Activated naive CD8-positive, alpha-beta T cell treated with anti-CD3 and anti-CD28 coated beads, Interleukin-2, amount 10 ng/mL, durations not matched to agents 7 days and 5 days (primary cell): ENCODE measurements around the gene RASSF3. TPM values are rescaled to one million over a fixed set of nuclear protein-coding genes. Genes with fewer than 3 reads are reported as not detected.

Experiments used
- ATAC-seq: fragments of 150-1000 bp; cut with Tn5 transposase; one replicate; pipeline ENCODE4 v1.10.0; 2021; ENCODE audit warnings: low read depth, moderate library complexity
- POLR2A ChIA-PET: fragments of 350-600 bp; sonication (Branson Sonifier 250); formaldehyde crosslinking; loops from one replicate; lab custom pipeline; 2021; ENCODE audit warnings: antibody characterized with exemption; lab: Charles Lee
- DNase-seq: peaks from one replicate; pipeline ENCODE4 v3.0.0; 2021
- H3K27ac Mint-ChIP-seq: one replicate; pipeline ENCODE4 v1.8.0; 2022; ENCODE audit warnings: mild to moderate bottlenecking, mixed read lengths
- H3K27me3 Mint-ChIP-seq: one replicate; pipeline ENCODE4 v1.8.0; 2022; ENCODE audit warnings: mild to moderate bottlenecking, moderate library complexity, mixed read lengths
- H3K36me3 Mint-ChIP-seq: one replicate; pipeline ENCODE4 v1.8.0; 2021; ENCODE audit warnings: mild to moderate bottlenecking, mixed read lengths
- H3K4me1 Mint-ChIP-seq: one replicate; pipeline ENCODE4 v1.8.0; 2021; ENCODE audit warnings: mixed read lengths
- H3K4me3 Mint-ChIP-seq: one replicate; pipeline ENCODE4 v1.8.0; 2022; ENCODE audit warnings: mild to moderate bottlenecking, moderate library complexity, mixed read lengths
- H3K9me3 Mint-ChIP-seq: one replicate; pipeline ENCODE4 v1.8.0; 2021; ENCODE audit warnings: mixed read lengths
- total RNA-seq, 2 experiments: library from RNA; stranded (reverse); gene quantifications; one replicate each; pipeline ENCODE4 v1.2.3, GENCODE V29; 2021

RASSF3 gene
- total RNA-seq, 2 experiments from 2014 or later = 69.5 to 74.1 TPM

DNA sequence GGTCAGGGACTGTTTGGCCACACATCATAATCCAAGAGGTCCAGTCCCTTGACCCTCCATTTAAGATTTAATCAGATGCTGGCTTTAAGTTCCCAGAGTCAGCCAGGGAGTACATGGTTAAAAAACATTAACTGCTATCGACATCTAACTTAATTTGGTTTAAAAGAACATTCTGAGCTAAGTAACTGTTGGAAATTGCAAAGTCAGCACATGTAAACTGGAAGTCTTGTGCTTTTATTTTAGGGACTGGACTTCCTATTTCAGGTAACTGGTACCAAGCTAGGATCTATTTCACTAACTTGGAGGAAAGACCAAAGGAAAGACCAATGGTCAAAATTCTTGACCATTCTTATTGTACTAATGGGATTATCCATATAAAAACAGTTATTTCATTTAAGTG is 108.4 kb downstream of the RASSF3 start:
- ATAC-seq (no peak), DNase-seq (no peak)
- Mint-ChIP-seq H3K9me3 (no peaks in the 10 kb centered on the region), H3K27ac (no peak overlapping the region), H3K4me3 (no peak overlapping the region), H3K27me3 (no peaks in the 10 kb centered on the region), H3K36me3 (peaks cover 43% of the 10 kb centered on the region), H3K4me1 (peaks cover 19% of the 10 kb centered on the region)
- POLR2A ChIA-PET = no interaction called here

DNA sequence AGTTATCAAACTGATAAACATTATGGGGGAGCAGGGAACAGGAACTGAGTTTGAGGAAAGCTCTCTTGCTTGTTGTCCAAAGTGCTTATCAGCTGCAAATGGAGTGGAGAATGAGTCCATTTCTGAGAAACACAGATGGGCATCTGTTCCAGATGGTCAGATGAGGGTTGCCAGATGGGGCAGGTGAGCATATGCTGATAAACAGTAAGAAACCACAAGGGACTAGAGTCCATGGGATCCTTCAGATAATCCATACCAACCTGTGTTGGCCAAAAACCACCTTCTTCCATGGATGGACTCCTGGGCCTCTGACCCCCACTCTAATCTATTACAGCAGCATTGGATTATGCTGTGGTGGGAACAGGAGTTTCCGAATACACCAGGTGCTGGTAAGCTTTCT is 110.6 kb downstream of the RASSF3 start:
- POLR2A ChIA-PET = no interaction called here
- Mint-ChIP-seq H3K9me3 (no peaks in the 10 kb centered on the region), H3K27me3 (no peaks in the 10 kb centered on the region), H3K27ac (no peak overlapping the region), H3K36me3 (peaks cover 24% of the 10 kb centered on the region), H3K4me1 (peaks cover 10% of the 10 kb centered on the region), H3K4me3 (no peak overlapping the region)
- ATAC-seq = no peak
- no peak for DNase-seq

DNA sequence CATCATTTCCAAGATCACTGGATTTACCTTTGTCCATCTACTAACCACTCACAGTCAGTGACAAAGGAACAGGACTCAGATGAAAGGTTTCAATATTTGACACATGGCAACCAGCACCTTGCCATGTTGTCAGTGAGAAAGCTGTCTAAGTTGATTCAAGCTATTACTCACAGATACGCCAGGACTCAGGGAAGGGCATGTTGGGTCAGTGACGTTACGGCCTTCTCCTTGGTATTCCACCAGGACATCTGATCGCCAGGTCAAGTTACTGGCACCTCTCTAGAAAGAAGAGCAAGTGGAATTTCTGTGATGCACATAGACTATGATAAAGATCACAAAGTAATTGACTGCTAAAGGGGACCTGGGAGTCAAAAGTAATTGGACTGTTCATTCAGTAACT is 112.5 kb downstream of the RASSF3 start:
- H3K4me1 Mint-ChIP-seq = peaks cover 7% of the 10 kb centered on the region
- peaks cover 14% of the 10 kb centered on the region for H3K36me3 Mint-ChIP-seq
- no peak overlapping the region for H3K4me3 Mint-ChIP-seq
- POLR2A ChIA-PET = no interaction called here
- DNase-seq (no peak), ATAC-seq (no peak)
- no peaks in the 10 kb centered on the region for H3K27me3 Mint-ChIP-seq
- H3K27ac Mint-ChIP-seq = no peak overlapping the region
- H3K9me3 Mint-ChIP-seq = no peaks in the 10 kb centered on the region

DNA sequence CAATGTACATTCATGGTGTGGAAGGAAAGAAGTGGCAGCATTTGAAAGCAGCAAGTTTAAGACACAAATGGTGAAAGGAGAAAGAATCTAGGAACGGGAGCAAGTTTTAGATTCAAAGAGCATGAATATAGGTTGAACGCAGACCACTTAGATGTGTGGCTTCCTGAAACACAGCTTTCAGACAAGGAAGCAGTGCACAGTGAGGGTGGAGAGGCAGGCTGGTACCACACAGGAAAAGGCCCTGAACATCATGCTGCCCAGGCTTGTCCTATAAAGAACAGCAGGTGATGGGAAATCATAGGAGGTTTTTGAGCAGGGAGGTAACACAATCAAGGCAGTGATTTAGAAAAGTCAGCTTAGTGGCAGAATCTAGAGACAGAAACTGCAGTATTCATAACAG is 113.3 kb downstream of the RASSF3 start:
- peak; percentile 86 for ATAC-seq
- Mint-ChIP-seq H3K27ac (peak overlapping the region; percentile 82), H3K36me3 (peaks cover 14% of the 10 kb centered on the region), H3K27me3 (no peaks in the 10 kb centered on the region), H3K4me1 (peaks cover 7% of the 10 kb centered on the region), H3K9me3 (no peaks in the 10 kb centered on the region), H3K4me3 (peak overlapping the region; percentile 26)
- no peak for DNase-seq
- POLR2A ChIA-PET = no interaction called here

DNA sequence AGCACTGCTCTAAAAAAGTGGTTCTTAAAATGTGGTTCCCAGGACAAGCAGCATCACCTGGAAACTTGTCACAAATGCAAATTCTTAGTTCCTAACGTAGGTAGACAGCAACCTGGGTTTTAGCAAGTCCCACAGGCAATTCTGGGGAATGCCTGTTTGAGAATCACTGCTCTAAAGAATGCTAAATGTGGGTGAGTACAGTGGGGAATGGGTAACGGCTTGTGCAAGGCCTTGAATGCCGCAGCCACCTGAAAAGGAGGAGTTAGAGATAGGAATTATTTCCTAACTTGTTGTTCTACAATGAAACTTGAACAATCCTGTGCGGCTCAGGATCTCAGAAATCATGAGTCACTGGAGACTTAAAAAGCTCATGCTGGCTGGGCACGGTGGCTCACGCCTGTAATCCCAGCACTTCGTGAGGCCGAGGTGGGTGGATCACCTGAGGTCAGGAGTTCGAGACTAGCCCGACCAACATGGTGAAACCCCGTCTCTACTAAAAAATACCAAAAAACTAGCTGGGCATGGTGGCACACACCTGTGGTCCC is 114.0 kb downstream of the RASSF3 start:
- Mint-ChIP-seq H3K36me3 (peaks cover 13% of the 10 kb centered on the region), H3K4me1 (peaks cover 7% of the 10 kb centered on the region), H3K9me3 (no peaks in the 10 kb centered on the region), H3K27me3 (no peaks in the 10 kb centered on the region), H3K27ac (no peak overlapping the region), H3K4me3 (no peak overlapping the region)
- ATAC-seq (no peak), DNase-seq (no peak)
- POLR2A ChIA-PET = no interaction called here

DNA sequence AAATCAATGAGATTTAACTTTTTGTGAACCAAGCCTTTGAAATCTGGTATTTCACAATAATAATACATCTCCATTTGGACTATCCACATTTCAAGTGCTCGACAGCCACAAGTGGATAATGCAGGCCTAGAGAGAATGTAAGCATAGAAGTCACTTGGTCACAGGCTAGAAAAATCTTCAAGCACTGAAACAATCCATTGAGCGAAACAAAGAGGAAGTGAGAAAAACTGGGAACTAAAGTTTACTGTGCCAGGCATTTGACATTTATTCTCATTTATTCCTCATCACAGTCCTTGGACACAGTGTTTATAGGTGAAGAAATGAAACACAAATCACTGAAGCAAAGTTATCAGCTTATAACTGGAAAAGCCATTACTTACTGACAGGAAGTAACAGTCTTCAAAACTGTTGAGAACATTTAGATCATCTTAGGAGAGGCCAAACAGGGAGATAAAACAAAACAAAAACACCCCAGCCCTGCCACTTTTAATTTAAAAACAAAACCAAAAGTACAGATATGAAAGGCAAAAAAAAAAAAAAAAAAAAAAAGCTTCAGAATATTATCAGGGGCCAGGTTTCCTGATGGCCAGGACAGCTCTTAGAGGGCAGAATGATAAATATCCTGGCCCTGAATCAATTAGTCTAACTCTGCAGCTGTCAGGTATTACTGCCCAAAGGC is 119.8 kb downstream of the RASSF3 start:
- Mint-ChIP-seq H3K27me3 (no peaks in the 10 kb centered on the region), H3K9me3 (no peaks in the 10 kb centered on the region), H3K27ac (peak overlapping the region; percentile 83), H3K4me3 (peak overlapping the region; percentile 65), H3K4me1 (peaks cover 8% of the 10 kb centered on the region), H3K36me3 (peaks cover 20% of the 10 kb centered on the region)
- no peak for DNase-seq
- ATAC-seq = peak; percentile 76
- POLR2A ChIA-PET = interaction anchor here (0.6 kb wide), 4 partner anchors 22 to 41 kb away, joined by 3 to 5 read pairs (median 3); no protein-coding TSS in a partner anchor

DNA sequence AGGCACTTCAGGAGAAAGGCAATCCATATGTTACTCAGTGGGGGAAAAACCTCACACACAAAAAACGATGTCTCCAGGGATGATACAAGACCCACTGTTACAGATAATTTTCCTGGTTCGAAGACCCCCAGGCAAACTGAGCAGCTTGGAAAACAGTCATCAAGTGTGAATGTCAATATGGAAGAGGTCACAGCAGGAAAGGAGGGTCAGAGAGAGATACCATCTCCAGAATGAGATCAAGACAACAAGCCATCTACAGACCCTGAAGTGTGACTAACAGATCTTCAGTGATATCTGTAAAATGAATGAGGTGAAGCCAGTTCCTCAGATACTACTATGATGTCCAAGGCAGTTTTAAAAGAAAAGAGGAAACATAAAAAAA is 120.3 kb downstream of the RASSF3 start:
- no peaks in the 10 kb centered on the region for H3K9me3 Mint-ChIP-seq
- no peak for ATAC-seq
- POLR2A ChIA-PET = interaction anchor here (0.6 kb wide), 3 partner anchors 21 to 41 kb away, joined by 3 to 5 read pairs (median 3); no protein-coding TSS in a partner anchor
- DNase-seq = no peak
- peaks cover 8% of the 10 kb centered on the region for H3K4me1 Mint-ChIP-seq
- H3K27me3 Mint-ChIP-seq = no peaks in the 10 kb centered on the region
- H3K4me3 Mint-ChIP-seq = peak overlapping the region; percentile 65
- peaks cover 20% of the 10 kb centered on the region for H3K36me3 Mint-ChIP-seq
- peak overlapping the region; percentile 83 for H3K27ac Mint-ChIP-seq

DNA sequence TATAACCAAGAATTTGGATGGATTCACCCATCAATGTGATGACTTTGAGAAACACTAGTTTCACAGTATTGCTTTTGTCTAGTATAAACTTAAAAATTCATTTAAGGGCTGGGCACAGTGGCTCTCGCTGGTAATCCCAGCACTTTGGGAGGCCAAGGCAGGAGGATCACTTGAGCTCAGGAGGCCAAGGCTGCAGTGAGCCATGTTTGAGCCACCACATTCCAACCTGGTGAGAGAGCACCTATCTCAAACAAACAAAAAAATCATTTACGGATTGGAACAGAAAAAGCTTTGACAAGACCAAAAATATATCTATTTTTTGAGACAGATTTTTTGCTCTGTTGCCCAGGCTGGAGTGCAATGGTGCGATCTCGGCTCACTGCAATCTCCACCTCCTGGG is 121.4 kb downstream of the RASSF3 start:
- Mint-ChIP-seq H3K4me3 (no peak overlapping the region), H3K27ac (no peak overlapping the region), H3K4me1 (peaks cover 12% of the 10 kb centered on the region), H3K27me3 (no peaks in the 10 kb centered on the region), H3K36me3 (peaks cover 24% of the 10 kb centered on the region), H3K9me3 (no peaks in the 10 kb centered on the region)
- ATAC-seq (no peak), DNase-seq (no peak)
- POLR2A ChIA-PET = interaction anchor here (1.1 kb wide), 1 partner anchor 1438 kb away, joined by 3 read pairs; no protein-coding TSS in a partner anchor

DNA sequence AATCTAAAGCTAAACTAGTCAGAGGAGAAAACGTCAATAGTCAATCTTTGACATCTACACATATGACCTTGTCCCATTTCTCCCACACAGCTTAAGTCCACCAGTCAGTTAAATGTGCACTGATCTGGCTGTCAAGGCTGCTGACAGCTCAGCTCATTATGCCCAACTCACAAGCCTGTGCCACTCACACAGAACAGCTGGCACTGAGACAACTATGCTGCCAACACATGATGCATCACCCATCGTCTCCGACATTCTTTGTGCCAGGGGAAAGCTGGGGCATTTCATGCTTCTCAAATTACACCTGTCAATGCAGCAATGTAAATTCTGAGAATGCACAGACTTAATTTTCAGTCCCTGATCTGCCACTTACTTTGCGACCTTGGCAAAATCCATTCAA is 123.6 kb downstream of the RASSF3 start:
- DNase-seq (no peak), ATAC-seq (no peak)
- H3K27ac Mint-ChIP-seq = no peak overlapping the region
- H3K4me1 Mint-ChIP-seq = peaks cover 23% of the 10 kb centered on the region
- H3K27me3 Mint-ChIP-seq = no peaks in the 10 kb centered on the region
- H3K9me3 Mint-ChIP-seq = no peaks in the 10 kb centered on the region
- POLR2A ChIA-PET = no interaction called here
- H3K4me3 Mint-ChIP-seq = no peak overlapping the region
- H3K36me3 Mint-ChIP-seq = peaks cover 38% of the 10 kb centered on the region

DNA sequence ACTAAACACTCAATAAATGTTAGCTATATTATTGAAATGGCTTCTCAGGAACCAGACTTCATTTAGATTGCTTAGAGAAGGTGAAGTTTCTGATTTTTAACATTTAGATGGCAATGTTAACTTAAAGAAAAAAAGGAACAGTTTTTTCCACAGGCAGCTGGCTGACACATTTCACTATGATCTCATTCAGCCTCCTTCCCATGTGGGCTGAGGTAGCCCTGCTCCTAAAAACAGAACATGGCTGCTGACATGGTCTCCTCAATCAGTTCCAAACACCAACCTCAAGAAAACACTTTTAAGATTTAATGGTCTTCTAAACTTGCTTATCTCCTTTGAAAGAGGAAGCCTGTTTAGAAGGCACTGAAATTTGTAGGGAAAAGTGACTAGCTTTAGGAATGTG is 125.1 kb downstream of the RASSF3 start:
- Mint-ChIP-seq H3K4me3 (no peak overlapping the region), H3K4me1 (peaks cover 20% of the 10 kb centered on the region), H3K9me3 (no peaks in the 10 kb centered on the region), H3K36me3 (peaks cover 45% of the 10 kb centered on the region), H3K27me3 (no peaks in the 10 kb centered on the region), H3K27ac (no peak overlapping the region)
- ATAC-seq (no peak), DNase-seq (no peak)
- POLR2A ChIA-PET = no interaction called here

DNA sequence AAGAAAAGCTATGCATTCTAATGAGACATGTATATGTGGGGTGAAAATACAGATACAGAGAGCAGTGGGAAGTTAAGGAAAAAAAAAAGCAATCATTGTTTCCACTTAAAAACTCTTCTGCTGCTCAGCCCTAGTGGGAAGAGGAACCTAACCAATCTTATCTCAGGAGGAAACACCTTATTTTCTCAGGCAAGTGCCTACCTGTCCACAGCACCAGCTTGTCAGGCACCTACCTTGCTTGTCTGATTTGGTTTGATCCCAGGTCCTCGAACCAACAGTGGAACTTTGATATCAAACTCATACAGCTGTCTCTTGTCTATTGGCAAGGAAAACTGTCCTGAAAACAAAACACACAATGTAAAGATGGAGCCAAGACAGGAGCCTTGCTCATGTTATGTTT is 126.5 kb downstream of the RASSF3 start:
- DNase-seq (no peak), ATAC-seq (no peak)
- peaks cover 17% of the 10 kb centered on the region for H3K4me1 Mint-ChIP-seq
- no peaks in the 10 kb centered on the region for H3K27me3 Mint-ChIP-seq
- POLR2A ChIA-PET = interaction anchor here (0.6 kb wide), 1 partner anchor 154 kb away, joined by 3 read pairs; no protein-coding TSS in a partner anchor
- no peak overlapping the region for H3K4me3 Mint-ChIP-seq
- peaks cover 44% of the 10 kb centered on the region for H3K36me3 Mint-ChIP-seq
- H3K9me3 Mint-ChIP-seq = no peaks in the 10 kb centered on the region
- H3K27ac Mint-ChIP-seq = peak overlapping the region; percentile 21

DNA sequence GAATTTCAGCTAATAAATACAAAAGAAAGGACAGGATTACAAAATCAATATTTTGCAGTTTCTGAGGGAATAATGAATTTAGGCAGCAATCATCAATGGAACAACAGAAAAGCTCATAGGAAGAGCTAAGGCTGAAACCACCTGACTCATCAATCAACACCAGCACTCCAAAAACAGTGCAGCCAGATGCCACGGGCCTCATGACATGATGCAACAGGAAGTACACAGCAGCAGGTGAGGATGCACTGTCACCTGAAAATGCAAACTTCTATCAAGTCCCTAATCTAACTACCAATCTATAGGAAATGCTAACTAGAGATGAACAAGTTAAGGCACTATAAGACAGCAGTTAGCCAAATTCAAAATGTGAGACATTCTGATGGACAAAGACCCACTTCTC is 127.2 kb downstream of the RASSF3 start:
- Mint-ChIP-seq H3K36me3 (peaks cover 45% of the 10 kb centered on the region), H3K27ac (peak overlapping the region; percentile 66), H3K4me1 (peaks cover 17% of the 10 kb centered on the region), H3K9me3 (no peaks in the 10 kb centered on the region), H3K27me3 (no peaks in the 10 kb centered on the region), H3K4me3 (no peak overlapping the region)
- peak; percentile 84 for ATAC-seq
- no peak for DNase-seq
- POLR2A ChIA-PET = no interaction called here

DNA sequence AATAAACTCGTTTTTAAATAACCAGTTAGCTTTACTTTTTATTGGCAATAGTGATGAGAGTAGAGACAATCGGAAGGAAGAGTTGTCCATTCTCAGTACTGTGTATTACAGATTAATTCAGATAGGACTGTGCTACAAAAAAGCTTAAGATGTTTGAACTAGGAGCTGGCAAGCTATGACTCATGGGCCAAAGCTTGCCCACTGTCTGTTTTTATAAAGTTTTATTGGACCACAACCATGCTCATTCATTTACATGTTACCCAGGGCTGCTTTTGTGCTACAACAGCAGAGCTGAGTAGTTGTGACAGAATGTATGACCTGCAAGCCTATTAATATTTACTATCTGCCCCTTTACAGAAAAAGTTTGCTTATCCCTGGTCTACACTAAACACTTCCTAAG is 129.5 kb downstream of the RASSF3 start:
- DNase-seq = no peak
- POLR2A ChIA-PET = interaction anchor here (0.8 to 1.0 kb wide), 2 partner anchors 16 to 20 kb away, joined by 3 read pairs; no protein-coding TSS in a partner anchor
- H3K36me3 Mint-ChIP-seq = peaks cover 54% of the 10 kb centered on the region

DNA sequence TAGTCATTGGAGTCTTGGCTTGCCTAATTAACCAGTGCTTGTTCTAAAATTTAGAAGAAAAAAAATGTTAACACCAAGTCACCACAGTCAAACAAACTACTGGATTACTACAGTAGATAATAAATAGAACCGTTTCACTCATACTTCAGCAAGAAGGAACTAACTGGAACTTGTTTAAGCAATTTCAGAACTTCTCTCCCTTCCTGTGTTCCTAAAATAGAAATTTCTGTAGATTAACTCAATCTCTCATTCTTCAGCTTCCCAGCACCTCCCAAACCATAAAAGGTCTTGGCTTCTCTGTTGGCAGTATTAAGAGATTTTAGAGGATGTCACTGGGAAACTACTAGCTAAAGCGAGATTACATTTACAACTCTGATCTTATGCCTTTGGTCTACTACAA is 130.4 kb downstream of the RASSF3 start:
- Mint-ChIP-seq H3K36me3 (peaks cover 61% of the 10 kb centered on the region), H3K4me3 (no peak overlapping the region), H3K4me1 (peaks cover 17% of the 10 kb centered on the region), H3K27me3 (no peaks in the 10 kb centered on the region), H3K9me3 (no peaks in the 10 kb centered on the region), H3K27ac (no peak overlapping the region)
- no peak for ATAC-seq
- DNase-seq = no peak
- POLR2A ChIA-PET = no interaction called here

More for the DNA sequence above, 129.5 kb downstream of the RASSF3 start:
- Mint-ChIP-seq H3K4me1 (peaks cover 17% of the 10 kb centered on the region), H3K9me3 (no peaks in the 10 kb centered on the region), H3K27me3 (no peaks in the 10 kb centered on the region), H3K4me3 (no peak overlapping the region), H3K27ac (no peak overlapping the region)
- ATAC-seq = no peak
